BJ (cell line): Measurements from ENCODE around the gene PCDHGB2. TPM values are rescaled to one million over a fixed set of nuclear protein-coding genes. Genes with fewer than 3 reads are reported as not detected.
"Not testable (repeated sequence)": the region's sequence is repeated elsewhere in the genome, so short reads cannot be mapped to it uniquely, and the experiment has no call there.

Experiments used
- CTCF ChIA-PET: fragments of 350-600 bp; formaldehyde crosslinking; extraction: SDS; loops from one replicate; lab custom pipeline; 2021; ENCODE audit warnings: antibody characterized with exemption, inconsistent platforms; lab: Yijun Ruan, JAX
- POLR2A ChIA-PET: fragments of 300-600 bp; sonication (Branson Sonifier 250); formaldehyde crosslinking; extraction: SDS; loops from one replicate; lab custom pipeline; 2021; ENCODE audit warnings: antibody characterized with exemption; lab: Charles Lee
- DNase-seq: peaks from one replicate; pipeline ENCODE4 v3.0.0-alpha.2; 2011; ENCODE audit warnings: low read depth
- H3K27me3 ChIP-seq: 2 replicates; pipeline ENCODE4 v1.6.0; 2011; ENCODE audit warnings: low read length; ENCODE audit not compliant: control insufficient read depth, insufficient read depth
- H3K36me3 ChIP-seq: 2 replicates; pipeline ENCODE4 v1.5.1; 2011; ENCODE audit warnings: low read length; ENCODE audit not compliant: control insufficient read depth, insufficient read depth
- H3K4me3 ChIP-seq: 2 replicates; pipeline ENCODE4 v1.5.1; 2011; ENCODE audit warnings: low read depth, mild to moderate bottlenecking, control low read depth, low read length
- CTCF ChIP-seq: IDR thresholded peaks from 2 replicates; pipeline ENCODE4 v1.5.1; 2011; ENCODE audit warnings: low read depth, mild to moderate bottlenecking, control low read depth, inconsistent platforms, low read length, moderate library complexity; ENCODE audit not compliant: insufficient read depth
- polyA plus RNA-seq: library from polyadenylated mRNA; depleted of rRNA; stranded (reverse); fragments of >200 nt; gene quantifications from 2 replicates; pipeline ENCODE4 v1.2.3, GENCODE V29; 2011; rRNA removed

PCDHGB2 gene
- polyA plus RNA-seq, 1 experiment: 3.7 TPM

DNA sequence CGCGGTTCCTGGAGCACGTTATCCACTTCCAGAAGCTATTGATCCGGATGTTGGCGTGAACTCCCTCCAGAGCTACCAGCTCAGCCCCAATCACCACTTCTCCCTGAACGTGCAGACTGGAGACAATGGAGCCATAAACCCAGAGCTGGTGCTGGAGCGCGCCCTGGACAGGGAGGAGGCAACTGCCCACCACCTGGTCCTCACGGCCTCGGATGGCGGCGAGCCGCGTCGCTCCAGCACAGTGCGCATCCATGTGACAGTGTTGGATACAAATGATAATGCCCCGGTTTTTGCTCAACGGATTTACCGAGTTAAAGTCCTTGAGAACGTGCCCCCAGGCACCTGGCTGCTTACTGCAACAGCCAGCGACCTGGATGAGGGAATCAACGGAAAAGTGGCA, 43.6 kb downstream of the PCDHGB2 start:
- H3K36me3 ChIP-seq: no peaks in the 10 kb centered on the region; the same call in 1 of the 2 replicates
- H3K4me3 ChIP-seq: no peak overlapping the region
- ChIA-PET POLR2A (no interaction called here), CTCF (interaction anchor here (0.6 to 1.5 kb wide), 5 partner anchors 13 to 161 kb away, joined by 3 to 8 read pairs (median 3); no protein-coding TSS in a partner anchor)
- no peak for TF ChIP-seq CTCF
- DNase-seq: no peak
- H3K27me3 ChIP-seq: no peaks in the 10 kb centered on the region

DNA sequence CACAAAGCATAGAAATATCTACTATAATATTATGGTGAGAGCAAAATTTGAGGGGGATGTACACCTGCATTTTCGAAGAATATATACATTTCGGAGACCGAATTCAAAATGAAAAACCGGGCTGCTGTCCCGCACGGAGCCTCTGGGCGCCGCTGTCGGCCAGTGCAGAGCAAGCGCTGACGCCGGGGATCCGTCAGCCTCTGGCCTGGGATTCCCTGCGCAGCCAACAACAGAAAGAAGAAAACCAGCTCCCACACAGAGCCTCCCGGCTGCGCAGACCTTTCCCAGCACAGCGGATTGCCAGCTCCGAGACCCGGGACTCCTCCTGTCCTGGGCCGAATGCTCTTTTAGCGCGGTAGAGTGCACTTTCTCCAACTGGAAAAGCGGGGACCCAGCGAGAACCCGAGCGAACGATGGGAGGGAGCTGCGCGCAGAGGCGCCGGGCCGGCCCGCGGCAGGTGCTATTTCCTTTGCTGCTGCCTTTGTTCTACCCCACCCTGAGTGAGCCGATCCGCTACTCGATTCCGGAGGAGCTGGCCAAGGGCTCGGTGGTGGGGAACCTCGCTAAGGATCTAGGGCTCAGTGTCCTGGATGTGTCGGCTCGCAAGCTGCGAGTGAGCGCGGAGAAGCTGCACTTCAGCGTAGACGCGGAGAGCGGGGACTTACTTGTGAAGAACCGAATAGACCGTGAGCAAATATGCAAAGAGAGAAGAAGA, 48.2 kb downstream of the PCDHGB2 start, which contains the start of gene PCDHGB6:
PCDHGB6 (plus strand) TSS at position 232 of the 716 bp plus-strand sequence; CDS start at position 414, 182 bp downstream.
- H3K27me3 ChIP-seq, POLR2A ChIA-PET, H3K36me3 ChIP-seq, DNase-seq: not testable (repeated sequence)
- peak within 1 kb of the TSS; percentile 26 for H3K4me3 ChIP-seq
- CTCF ChIA-PET: interaction anchor here (0.6 to 2.1 kb wide), 13 partner anchors 9 to 161 kb away, joined by 3 to 11 read pairs (median 4); partner anchors contain the start of genes PCDHGA11, PCDHGA2, PCDHGA6 and PCDHGB3
- peak; percentile 61 for TF ChIP-seq CTCF

DNA sequence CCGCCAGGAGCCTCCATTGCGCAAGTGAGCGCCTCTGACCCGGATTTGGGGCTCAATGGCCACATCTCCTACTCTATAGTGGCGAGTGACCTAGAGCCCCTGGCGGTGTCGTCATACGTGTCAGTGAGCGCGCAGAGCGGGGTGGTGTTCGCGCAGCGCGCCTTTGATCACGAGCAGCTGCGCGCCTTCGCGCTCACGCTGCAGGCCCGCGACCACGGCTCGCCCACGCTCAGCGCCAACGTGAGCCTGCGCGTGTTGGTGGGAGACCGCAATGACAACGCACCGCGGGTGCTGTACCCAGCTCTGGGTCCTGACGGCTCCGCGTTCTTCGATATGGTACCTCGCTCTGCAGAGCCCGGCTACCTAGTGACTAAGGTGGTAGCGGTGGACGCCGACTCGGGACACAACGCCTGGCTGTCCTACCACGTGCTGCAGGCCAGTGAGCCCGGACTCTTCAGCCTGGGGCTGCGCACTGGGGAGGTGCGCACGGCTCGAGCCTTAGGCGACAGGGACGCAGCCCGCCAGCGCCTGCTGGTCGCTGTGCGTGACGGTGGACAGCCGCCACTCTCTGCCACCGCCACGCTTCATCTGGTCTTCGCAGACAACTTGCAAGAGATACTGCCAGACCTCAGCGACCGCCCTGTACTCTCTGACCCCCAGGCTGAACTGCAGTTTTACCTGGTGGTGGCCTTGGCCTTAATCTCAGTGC, 50.0 kb downstream of the PCDHGB2 start:
- POLR2A ChIA-PET: no interaction called here
- no peaks in the 10 kb centered on the region; the same call in 1 of the 2 replicates for H3K36me3 ChIP-seq
- no peak for TF ChIP-seq CTCF
- H3K4me3 ChIP-seq: no peak overlapping the region
- DNase-seq: no peak
- no peaks in the 10 kb centered on the region for H3K27me3 ChIP-seq
- CTCF ChIA-PET: interaction anchor here (4.3 kb wide), 1 partner anchor 149 kb away, joined by 73 read pairs; no protein-coding TSS in a partner anchor

DNA sequence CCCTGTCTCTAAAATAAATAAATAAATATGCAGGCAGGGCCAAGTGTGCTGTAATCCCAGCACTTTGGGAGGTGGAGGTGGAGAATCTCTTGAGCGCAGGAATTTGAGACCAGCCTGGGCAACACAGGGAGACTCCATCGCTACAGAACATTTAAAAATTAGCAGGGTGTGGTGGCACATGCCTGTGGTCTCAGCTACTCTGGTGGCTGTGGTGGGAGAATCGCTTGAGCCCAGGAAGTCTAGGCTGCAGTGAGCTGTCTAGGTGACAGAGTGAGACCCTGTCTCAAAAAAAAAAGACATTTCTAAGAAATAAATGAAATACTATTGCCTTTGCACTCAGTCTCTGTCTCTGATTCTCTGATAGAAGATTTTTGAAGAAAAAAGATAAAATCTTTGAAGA, 51.8 kb downstream of the PCDHGB2 start:
- CTCF ChIA-PET: interaction anchor here (2.1 to 4.3 kb wide), 3 partner anchors 20 to 147 kb away, joined by 6 to 73 read pairs (median 19); partner anchors contain the start of gene PCDHGA8
- no peak overlapping the region for H3K4me3 ChIP-seq
- no peak for DNase-seq
- H3K36me3 ChIP-seq: no peaks in the 10 kb centered on the region; the same call in 1 of the 2 replicates
- no peak for TF ChIP-seq CTCF
- H3K27me3 ChIP-seq: no peaks in the 10 kb centered on the region
- POLR2A ChIA-PET: no interaction called here

Other genes with a start within 250 kb of the PCDHGB2 start
- 0.02 TPM in 2 replicates for gene PCDHB4, start 238.2 kb upstream of the PCDHGB2 start, polyA plus RNA-seq
- gene PCDHB5, start 224.8 kb upstream of the PCDHGB2 start, polyA plus RNA-seq: 0.18 and 0.22 TPM in 2 replicates
- 0.20 and 0.26 TPM in 2 replicates for gene PCDHB6, start 209.9 kb upstream of the PCDHGB2 start, polyA plus RNA-seq
- gene PCDHB7, start 187.3 kb upstream of the PCDHGB2 start, polyA plus RNA-seq: 0.31 and 0.44 TPM in 2 replicates
- 0.11 and 0.17 TPM in 2 replicates for gene PCDHB8, start 182.2 kb upstream of the PCDHGB2 start, polyA plus RNA-seq
- gene PCDHB16, start 177.6 kb upstream of the PCDHGB2 start, polyA plus RNA-seq: 0.21 and 0.32 TPM in 2 replicates
- 0.22 and 0.49 TPM in 2 replicates for gene PCDHB9, start 172.8 kb upstream of the PCDHGB2 start, polyA plus RNA-seq
- gene PCDHB10, start 167.6 kb upstream of the PCDHGB2 start, polyA plus RNA-seq: 0.18 and 0.28 TPM in 2 replicates
- 0.10 and 0.22 TPM in 2 replicates for gene PCDHB11, start 160.4 kb upstream of the PCDHGB2 start, polyA plus RNA-seq
- 0.09 and 0.13 TPM in 2 replicates for gene PCDHB12, start 151.3 kb upstream of the PCDHGB2 start, polyA plus RNA-seq
- gene PCDHB13, start 146.1 kb upstream of the PCDHGB2 start, polyA plus RNA-seq: 0.16 and 0.23 TPM in 2 replicates
- 0.42 and 0.47 TPM in 2 replicates for gene PCDHB14, start 136.7 kb upstream of the PCDHGB2 start, polyA plus RNA-seq
- gene PCDHB15, start 114.6 kb upstream of the PCDHGB2 start, polyA plus RNA-seq: 0.45 and 0.52 TPM in 2 replicates
- not detected in 2 replicates for gene SLC25A2, start 55.9 kb upstream of the PCDHGB2 start, polyA plus RNA-seq
- gene TAF7, start 39.2 kb upstream of the PCDHGB2 start, polyA plus RNA-seq: 25.5 and 46.7 TPM in 2 replicates
- gene PCDHGA1, start 29.5 kb upstream of the PCDHGB2 start, polyA plus RNA-seq: 1.8 and 1.9 TPM in 2 replicates
- 6.7 and 6.8 TPM in 2 replicates for gene PCDHGA2, start 21.2 kb upstream of the PCDHGB2 start, polyA plus RNA-seq
- gene PCDHGA3, start 16.2 kb upstream of the PCDHGB2 start, polyA plus RNA-seq: 1.9 and 2.5 TPM in 2 replicates
- 2.0 and 2.2 TPM in 2 replicates for gene PCDHGB1, start 9.9 kb upstream of the PCDHGB2 start, polyA plus RNA-seq
- 3.0 and 4.0 TPM in 2 replicates for gene PCDHGA4, start 5.0 kb upstream of the PCDHGB2 start, polyA plus RNA-seq
- gene PCDHGA5, start 4.2 kb downstream of the PCDHGB2 start, polyA plus RNA-seq: 1.2 and 1.6 TPM in 2 replicates
- 2.7 and 3.0 TPM in 2 replicates for gene PCDHGB3, start 10.2 kb downstream of the PCDHGB2 start, polyA plus RNA-seq
- 3.3 and 4.3 TPM in 2 replicates for gene PCDHGA6, start 13.9 kb downstream of the PCDHGB2 start, polyA plus RNA-seq
- 1.8 and 3.6 TPM in 2 replicates for gene PCDHGA7, start 22.7 kb downstream of the PCDHGB2 start, polyA plus RNA-seq
- 11.8 and 12.2 TPM in 2 replicates for gene PCDHGB4, start 27.7 kb downstream of the PCDHGB2 start, polyA plus RNA-seq
- gene PCDHGA8, start 32.6 kb downstream of the PCDHGB2 start, polyA plus RNA-seq: 0.72 and 0.77 TPM in 2 replicates
- 13.5 and 19.4 TPM in 2 replicates for gene PCDHGB5, start 38.0 kb downstream of the PCDHGB2 start, polyA plus RNA-seq
- 0.97 and 1.2 TPM in 2 replicates for gene PCDHGA9, start 42.8 kb downstream of the PCDHGB2 start, polyA plus RNA-seq
- gene PCDHGB6, start 48.0 kb downstream of the PCDHGB2 start, polyA plus RNA-seq: 1.5 and 1.7 TPM in 2 replicates
- 2.7 and 3.9 TPM in 2 replicates for gene PCDHGA10, start 53.0 kb downstream of the PCDHGB2 start, polyA plus RNA-seq
- gene PCDHGB7, start 57.7 kb downstream of the PCDHGB2 start, polyA plus RNA-seq: 7.6 and 9.6 TPM in 2 replicates
- gene PCDHGA11, start 61.1 kb downstream of the PCDHGB2 start, polyA plus RNA-seq: 5.4 and 7.4 TPM in 2 replicates
- 6.1 and 7.9 TPM in 2 replicates for gene PCDHGA12, start 70.5 kb downstream of the PCDHGB2 start, polyA plus RNA-seq
- 36.5 and 56.3 TPM in 2 replicates for gene PCDHGC3, start 116.0 kb downstream of the PCDHGB2 start, polyA plus RNA-seq
- 0.49 TPM in 2 replicates for gene PCDHGC4, start 125.0 kb downstream of the PCDHGB2 start, polyA plus RNA-seq
- gene PCDHGC5, start 129.1 kb downstream of the PCDHGB2 start, polyA plus RNA-seq: 0.99 and 1.6 TPM in 2 replicates